ENCODE data around the gene TC2N. TPM values are rescaled to one million over a fixed set of nuclear protein-coding genes. Genes with fewer than 3 reads are reported as not detected.

The TC2N gene
- total RNA-seq, 1 experiment from 2014 or later, result 16.4 TPM

DNA sequence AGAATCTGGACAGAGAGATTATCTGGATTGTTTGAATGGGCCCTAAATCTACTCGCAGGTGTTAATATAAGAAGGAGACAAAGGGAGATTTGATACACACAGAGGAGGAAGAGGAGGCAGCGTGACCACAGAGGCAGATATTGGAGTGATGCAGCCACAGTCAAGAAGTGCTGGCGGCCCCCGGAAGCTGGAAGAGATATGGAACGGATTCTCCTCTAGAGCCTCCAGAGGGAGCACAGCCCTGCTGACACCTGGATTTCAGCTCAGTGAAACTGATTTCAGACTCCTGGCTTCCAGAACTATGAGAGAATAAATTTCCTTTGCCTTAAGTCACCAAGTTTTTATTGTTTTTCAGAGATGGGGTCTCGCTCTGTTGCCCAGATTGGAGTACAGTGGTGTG, 9.2 kb upstream of the TC2N start:
- H3K27me3 ChIP-seq (ENCODE audit: insufficient read depth, low read length), result no peaks in the 10 kb centered on the region
- Mint-ChIP-seq H3K27ac (no peak overlapping the region), H3K27me3 (ENCODE audit: low read depth) (no peaks in the 10 kb centered on the region), H3K9me3 (no peaks in the 10 kb centered on the region), H3K4me1 (peaks cover 10 to 11% of the 10 kb centered on the region in 2 experiments), H3K36me3 (ENCODE audit: insufficient read depth in 1 of 3, low read depth in 3 of 3) (no peaks in the 10 kb centered on the region), H3K4me3 (no peak overlapping the region)
- no peaks in the 10 kb centered on the region for H3K79me2 ChIP-seq (ENCODE audit: insufficient read depth, low read length)
- no peak overlapping the region for H2BK120ac ChIP-seq (ENCODE audit: low read depth, low read length, poor library complexity, severe bottlenecking)
- H3K23ac ChIP-seq (ENCODE audit: insufficient read length, low read depth, low read length), result no peak overlapping the region
- H3K4me2 ChIP-seq (ENCODE audit: insufficient read depth, insufficient read length, low read length), result no peak overlapping the region
- H2BK20ac ChIP-seq (ENCODE audit: low read depth, low read length, poor library complexity, severe bottlenecking), result no peak overlapping the region
- H2BK5ac ChIP-seq (ENCODE audit: insufficient read length, low read length), result no peak overlapping the region
- H2BK15ac ChIP-seq (ENCODE audit: low read depth, low read length), result no peak overlapping the region
- no peaks in the 10 kb centered on the region for H3K23me2 ChIP-seq (ENCODE audit: insufficient read length, low read depth, low read length, poor library complexity, severe bottlenecking)
- H3K56ac ChIP-seq (ENCODE audit: insufficient read length, low read depth, low read length), result no peak overlapping the region
- no peak overlapping the region for H3K9ac ChIP-seq (ENCODE audit: extremely low read depth, insufficient read length, low read length)
- H4K20me1 ChIP-seq (ENCODE audit: control insufficient read depth, insufficient read depth, insufficient read length), result no peaks in the 10 kb centered on the region
- no peak overlapping the region for H3K27ac ChIP-seq (ENCODE audit: insufficient read length, low read depth, low read length)
- H3K4me1 ChIP-seq (ENCODE audit: insufficient read depth, low read length), result no peaks in the 10 kb centered on the region
- H2AFZ ChIP-seq (ENCODE audit: low read length), result no peak overlapping the region
- TF ChIP-seq, protein P1, sequence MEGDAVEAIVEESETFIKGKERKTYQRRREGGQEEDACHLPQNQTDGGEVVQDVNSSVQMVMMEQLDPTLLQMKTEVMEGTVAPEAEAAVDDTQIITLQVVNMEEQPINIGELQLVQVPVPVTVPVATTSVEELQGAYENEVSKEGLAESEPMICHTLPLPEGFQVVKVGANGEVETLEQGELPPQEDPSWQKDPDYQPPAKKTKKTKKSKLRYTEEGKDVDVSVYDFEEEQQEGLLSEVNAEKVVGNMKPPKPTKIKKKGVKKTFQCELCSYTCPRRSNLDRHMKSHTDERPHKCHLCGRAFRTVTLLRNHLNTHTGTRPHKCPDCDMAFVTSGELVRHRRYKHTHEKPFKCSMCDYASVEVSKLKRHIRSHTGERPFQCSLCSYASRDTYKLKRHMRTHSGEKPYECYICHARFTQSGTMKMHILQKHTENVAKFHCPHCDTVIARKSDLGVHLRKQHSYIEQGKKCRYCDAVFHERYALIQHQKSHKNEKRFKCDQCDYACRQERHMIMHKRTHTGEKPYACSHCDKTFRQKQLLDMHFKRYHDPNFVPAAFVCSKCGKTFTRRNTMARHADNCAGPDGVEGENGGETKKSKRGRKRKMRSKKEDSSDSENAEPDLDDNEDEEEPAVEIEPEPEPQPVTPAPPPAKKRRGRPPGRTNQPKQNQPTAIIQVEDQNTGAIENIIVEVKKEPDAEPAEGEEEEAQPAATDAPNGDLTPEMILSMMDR (conservative IDR thresholded peaks at IDR 0.05), result peak; percentile 16; the same call in 1 of the 3 replicates
- no peak overlapping the region for H3K4ac ChIP-seq (ENCODE audit: low read depth, low read length)
- H3K9me3 ChIP-seq (ENCODE audit: control insufficient read depth, low read depth, low read length), result no peaks in the 10 kb centered on the region
- H4K5ac ChIP-seq (ENCODE audit: insufficient read length, low read depth, low read length), result no peak overlapping the region
- no peak overlapping the region for H3K14ac ChIP-seq (ENCODE audit: insufficient read depth, low read length)
- H4K8ac ChIP-seq (replicated peaks; ENCODE audit: insufficient read length, low read depth, low read length), result no peak overlapping the region
- H2BK12ac ChIP-seq (ENCODE audit: insufficient read length, low read depth, low read length), result no peak overlapping the region
- no peak overlapping the region for H3K18ac ChIP-seq (ENCODE audit: insufficient read length, low read depth, low read length)
- no peaks in the 10 kb centered on the region for H3K79me1 ChIP-seq (ENCODE audit: insufficient read depth, low read depth, low read length, poor library complexity, severe bottlenecking)
- DNase-seq, result no peak
- no peak overlapping the region for H3T11ph ChIP-seq (ENCODE audit: low read length)
- no peak overlapping the region for H2AK5ac ChIP-seq (ENCODE audit: insufficient read length, low read length)
- WGBS (ENCODE audit: extremely low coverage, insufficient read length, low lambda C conversion rate), result no CpG with 5 or more reads among the region's 6 CpGs
- no peak overlapping the region for H4K91ac ChIP-seq (ENCODE audit: insufficient read length, low read depth, low read length)
